Measurements from ENCODE around the gene KLHL6. TPM values are rescaled to one million over a fixed set of nuclear protein-coding genes. Genes with fewer than 3 reads are reported as not detected.
"Not testable (repeated sequence)": the region's sequence is repeated elsewhere in the genome, so short reads cannot be mapped to it uniquely, and the experiment has no call there.

KLHL6 gene
- total RNA-seq, 1 experiment from 2014 or later = not detected

- in situ Hi-C loops (cut with HindIII; ENCODE audit: low sequenced_read_pairs) = no loop called here
- DNase-seq (ENCODE audit: low spot score) = no peak
These were observed 19.1 kb downstream of the KLHL6 start for GRCh38 chr3:183536238-183536880.

GRCh38 chr3:183534249-183534648 lies 21.3 kb downstream of the KLHL6 start:
- no peak for DNase-seq (ENCODE audit: low spot score)
- in situ Hi-C loops (cut with HindIII; ENCODE audit: low sequenced_read_pairs) = no loop called here

- in situ Hi-C loops (cut with HindIII; ENCODE audit: low sequenced_read_pairs) = no loop called here
These were observed 21.9 kb downstream of the KLHL6 start for GRCh38 chr3:183533412-183534132.

GRCh38 chr3:183532620-183533411 lies 22.7 kb downstream of the KLHL6 start:
- in situ Hi-C loops (cut with HindIII; ENCODE audit: low sequenced_read_pairs) = no loop called here
- no peak for DNase-seq (ENCODE audit: low spot score)

More at GRCh38 chr3:183533412-183534132, 21.9 kb downstream of the KLHL6 start:
- DNase-seq (ENCODE audit: low spot score) = no peak

GRCh38 chr3:183529717-183530116 lies 25.8 kb downstream of the KLHL6 start:
- DNase-seq (ENCODE audit: low spot score) = no peak
- in situ Hi-C loops (cut with HindIII; ENCODE audit: low sequenced_read_pairs) = no loop called here

GRCh38 chr3:183529185-183529584 lies 26.3 kb downstream of the KLHL6 start:
- DNase-seq (ENCODE audit: low spot score) = no peak
- in situ Hi-C loops (cut with HindIII; ENCODE audit: low sequenced_read_pairs) = no loop called here

- DNase-seq (ENCODE audit: low spot score); in situ Hi-C loops (cut with HindIII; ENCODE audit: low sequenced_read_pairs): not testable (repeated sequence)
These were observed 26.7 kb downstream of the KLHL6 start for GRCh38 chr3:183528758-183529157.

- in situ Hi-C loops (cut with HindIII; ENCODE audit: low sequenced_read_pairs) = no loop called here
- DNase-seq (ENCODE audit: low spot score) = no peak
These were observed 27.8 kb downstream of the KLHL6 start for GRCh38 chr3:183527428-183528379.

GRCh38 chr3:183526838-183527427 lies 28.6 kb downstream of the KLHL6 start:
- no peak for DNase-seq (ENCODE audit: low spot score)
- in situ Hi-C loops (cut with HindIII; ENCODE audit: low sequenced_read_pairs) = no loop called here

GRCh38 chr3:183524476-183524875 lies 31.0 kb downstream of the KLHL6 start:
- DNase-seq (ENCODE audit: low spot score) = no peak
- in situ Hi-C loops (cut with HindIII; ENCODE audit: low sequenced_read_pairs) = no loop called here

GRCh38 chr3:183520741-183521556 lies 34.6 kb downstream of the KLHL6 start:
- in situ Hi-C loops (cut with HindIII; ENCODE audit: low sequenced_read_pairs) = not testable (repeated sequence)

GRCh38 chr3:183520295-183520694 lies 35.2 kb downstream of the KLHL6 start:
- in situ Hi-C loops (cut with HindIII; ENCODE audit: low sequenced_read_pairs); DNase-seq (ENCODE audit: low spot score): not testable (repeated sequence)

More at GRCh38 chr3:183520741-183521556, 34.6 kb downstream of the KLHL6 start:
- DNase-seq (ENCODE audit: low spot score) = not testable (repeated sequence)

GRCh38 chr3:183519891-183520290 lies 35.6 kb downstream of the KLHL6 start:
- in situ Hi-C loops (cut with HindIII; ENCODE audit: low sequenced_read_pairs) = no loop called here

GRCh38 chr3:183518491-183519251 lies 36.8 kb downstream of the KLHL6 start:
- in situ Hi-C loops (cut with HindIII; ENCODE audit: low sequenced_read_pairs) = no loop called here
- no peak for DNase-seq (ENCODE audit: low spot score)

More at GRCh38 chr3:183519891-183520290, 35.6 kb downstream of the KLHL6 start:
- DNase-seq (ENCODE audit: low spot score) = no peak

GRCh38 chr3:183517607-183518006 lies 37.9 kb downstream of the KLHL6 start:
- in situ Hi-C loops (cut with HindIII; ENCODE audit: low sequenced_read_pairs) = no loop called here

GRCh38 chr3:183515968-183516851 lies 39.3 kb downstream of the KLHL6 start:
- DNase-seq (ENCODE audit: low spot score) = no peak
- in situ Hi-C loops (cut with HindIII; ENCODE audit: low sequenced_read_pairs) = no loop called here

More at GRCh38 chr3:183517607-183518006, 37.9 kb downstream of the KLHL6 start:
- no peak for DNase-seq (ENCODE audit: low spot score)

Measured in G401 (cell line).